H1 (cell line): ENCODE measurements around the gene REC8. TPM values are rescaled to one million over a fixed set of nuclear protein-coding genes. Genes with fewer than 3 reads are reported as not detected.

ENCODE experiments used
- ASH2L ChIP-seq: fragments of 200-600, 300-600 bp; sonication (generic); IDR thresholded peaks from one replicate; pipeline ENCODE4 v1.7.1; 2017; ENCODE audit warnings: low read length
- JUND ChIP-seq: IDR thresholded peaks from 2 replicates; pipeline ENCODE4 v1.6.1; 2011; ENCODE audit warnings: mild to moderate bottlenecking, improper control_type of control experiment, low read length
- RNF2 ChIP-seq: fragments of 200-900, 300-1000 bp; sonication (generic); IDR thresholded peaks from 2 replicates; pipeline ENCODE4 v1.7.1; 2016; ENCODE audit warnings: borderline replicate concordance, low read depth, mild to moderate bottlenecking, antibody characterized with exemption, low read length; ENCODE audit not compliant: poor library complexity, severe bottlenecking; ENCODE audit errors: missing control alignments
- USF2 ChIP-seq: IDR thresholded peaks from 2 replicates; pipeline ENCODE4 v1.6.1; 2011; ENCODE audit warnings: low read length, improper control_type of control experiment
- polyA plus RNA-seq, 7 experiments: library from polyadenylated mRNA; depleted of rRNA in 3 of 7; stranded (reverse) in 5 of 7; unstranded in 2 of 7; fragments of >200 nt in 5 of 7; fragments of 200-250 nt in 2 of 7; gene quantifications; 1 replicate in 5 of 7; 2 replicates in 1 of 7; 4 replicates in 1 of 7; pipeline versions ENCODE4 v1.2.1 to v1.2.3, GENCODE V29; 2011 to 2013; ENCODE audit warnings: missing spikeins in 2 of 7, mixed read lengths in 2 of 7
- total RNA-seq: library from RNA; stranded (reverse); fragmentation: NEBNext Ultra II Directional; extraction: Animal tissue kit (Norgen Biotek cat#: 25700); gene quantifications from 2 replicates; pipeline ENCODE4 v1.2.1, GENCODE V29; 2021

Gene REC8
- total and polyA plus RNA-seq, 2 of the 8 experiments (the other 6 are each of a cell fraction or from before 2014, with no cell fraction given) = 9.8 to 28.5 TPM

GRCh38 chr14:24138396-24139271 lies 33.2 kb upstream of the REC8 start (continued):
- TF ChIP-seq USF2 = no peak
- TF ChIP-seq RNF2 = no peak
- TF ChIP-seq JUND = no peak
- no peak for TF ChIP-seq ASH2L
- TF ChIP-seq, all 59 proteins: peak for 0
